ENCODE results near the gene TNK2.
"Not testable (repeated sequence)": the region's sequence is repeated elsewhere in the genome, so short reads cannot be mapped to it uniquely, and the experiment has no call there.

TNK2 gene

GRCh38 chr3:195907934-195908693 is at the start of gene TNK2:
Gene TNK2, minus strand, starts transcription at chr3:195908551. Its CDS starts 19,963 bp downstream, at chr3:195888588.
- DNase-seq: peak; percentile 82 to 83

GRCh38 chr3:195956577-195956976 is 48.2 kb upstream of the TNK2 start:
- no peak for DNase-seq

- DNase-seq: not testable (repeated sequence)
Observed at GRCh38 chr3:195955416-195955841, 47.1 kb upstream of the TNK2 start.

- not testable (repeated sequence) for DNase-seq
Observed at GRCh38 chr3:195954752-195955119, 46.4 kb upstream of the TNK2 start.

- DNase-seq: not testable (repeated sequence)
Observed at GRCh38 chr3:195954052-195954751, 45.9 kb upstream of the TNK2 start.

GRCh38 chr3:195952590-195952989 is 44.2 kb upstream of the TNK2 start:
- DNase-seq: not testable (repeated sequence)

GRCh38 chr3:195951443-195952177 is 43.3 kb upstream of the TNK2 start:
- not testable (repeated sequence) for DNase-seq

- not testable (repeated sequence) for DNase-seq
Observed at GRCh38 chr3:195950731-195951130, 42.4 kb upstream of the TNK2 start.

GRCh38 chr3:195950164-195950563 is 41.8 kb upstream of the TNK2 start:
- DNase-seq: not testable (repeated sequence)

- not testable (repeated sequence) for DNase-seq
Observed at GRCh38 chr3:195946910-195947699, 38.8 kb upstream of the TNK2 start.

- DNase-seq: not testable (repeated sequence)
Observed at GRCh38 chr3:195941265-195941815, 33.0 kb upstream of the TNK2 start.

GRCh38 chr3:195940806-195941205 is 32.5 kb upstream of the TNK2 start:
- DNase-seq: not testable (repeated sequence)

- not testable (repeated sequence) for DNase-seq
Observed at GRCh38 chr3:195939526-195940470, 31.4 kb upstream of the TNK2 start.

- DNase-seq: not testable (repeated sequence)
Observed at GRCh38 chr3:195933044-195933430, 24.7 kb upstream of the TNK2 start.

GRCh38 chr3:195932418-195933043 is 24.2 kb upstream of the TNK2 start:
- DNase-seq: no peak

- DNase-seq: no peak
Observed at GRCh38 chr3:195931582-195932273, 23.4 kb upstream of the TNK2 start.

- DNase-seq: no peak
Observed at GRCh38 chr3:195929452-195929851, 21.1 kb upstream of the TNK2 start.

GRCh38 chr3:195921334-195921791 is 13.0 kb upstream of the TNK2 start:
- no peak for DNase-seq

GRCh38 chr3:195918176-195918575 is 9.8 kb upstream of the TNK2 start:
- DNase-seq: no peak

GRCh38 chr3:195916991-195917390 is 8.6 kb upstream of the TNK2 start:
- no peak for DNase-seq

All from NCI-H524 (cell line).